Psoas muscle (tissue), 8 donors: ENCODE data around the gene TPPP3. TPM values are rescaled to one million over a fixed set of nuclear protein-coding genes. Genes with fewer than 3 reads are reported as not detected.
A peak's percentile ranks its signal among the peaks of the same experiment; 100 is the strongest.

ENCODE experiments used
- ATAC-seq, 4 donors: fragments of 200-7000 bp; cut with Tn5 transposase; one replicate each; pipeline ENCODE4 v1.9.1; 2020; ENCODE audit warnings: moderate library complexity in 3 of 4, mild to moderate bottlenecking in 2 of 4
- DNase-seq, 2 donors: peaks; one replicate each; pipeline ENCODE4 v3.0.0-alpha.2; 2020
- H3K27ac ChIP-seq: fragments of 200-600 bp; one replicate; pipeline ENCODE4 v1.8.0; 2022
- H3K27me3 ChIP-seq, 3 donors: fragments of 200-600 bp in 1 of 3; one replicate each; pipeline versions ENCODE4 v1.6.1 to v1.8.0; 2013 to 2022; ENCODE audit warnings: low read length in 2 of 3, mild to moderate bottlenecking in 2 of 3, moderate library complexity in 1 of 3; ENCODE audit not compliant: insufficient read depth in 3 of 3
- H3K36me3 ChIP-seq, 2 donors: fragments of 200-600 bp in 1 of 2; one replicate each; pipeline versions ENCODE4 v1.6.1 to v1.8.0; 2013 to 2022; ENCODE audit warnings: low read depth in 1 of 2, mild to moderate bottlenecking in 1 of 2, moderate library complexity in 1 of 2; ENCODE audit not compliant: insufficient read depth in 1 of 2
- H3K4me1 ChIP-seq: fragments of 200-600 bp; one replicate; pipeline ENCODE4 v1.8.0; 2022
- H3K4me3 ChIP-seq: fragments of 200-600 bp; one replicate; pipeline ENCODE4 v1.8.0; 2022; ENCODE audit warnings: mild to moderate bottlenecking
- H3K9me3 ChIP-seq: fragments of 200-600 bp; one replicate; pipeline ENCODE4 v1.8.0; 2022
- CTCF ChIP-seq: fragments of 200-600 bp; IDR thresholded peaks from one replicate; pipeline ENCODE4 v1.8.0; 2022; ENCODE audit warnings: antibody characterized with exemption
- WGBS, 3 donors: extraction: QIAGEN DNeasy Blood & Tissue Kit; methylation state at CpG; one replicate each; pipeline versions ENCODE4 v1.1.6 to v1.1.7; 2013; 5-methylcytosine and 5-hydroxymethylcytosine counted together
- intact Hi-C, 2 donors: fragments of 100-400 bp; cut with DNase I; formaldehyde crosslinking; loops; one replicate each; pipeline versions ENCODE4 v1.11.0 to v1.14.2; 2022
- polyA plus RNA-seq, 3 donors: library from polyadenylated mRNA; stranded (reverse); fragments of 200-250 nt; gene quantifications; one replicate each; pipeline ENCODE4 v1.2.3, GENCODE V29; 2013
- total RNA-seq, 4 donors: library from RNA; stranded (reverse); fragmentation: NEBNext Ultra II Directional in 2 of 4; extraction: Animal tissue kit (Norgen Biotek cat#: 25700) in 2 of 4; gene quantifications; one replicate each; pipeline versions ENCODE4 v1.2.1 to v1.2.4, GENCODE V29; 2021 to 2023
- donor health status: healthy with polysubstance abuse.
- donor health status: DM: no; HTN: no; CAD: no; lungs with moderate emphysema.
- donor health status: Bipolar disorder and iron deficiency.
- donor health status: healthy.
- donor health status: DM: yes; HTN: yes; CAD: no.
- donor health status: DM: no; HTN: no; CAD: no.
- donor health status: DM: no; HTN: no; CAD: no.
- donor health status: DM: yes; HTN: yes; CAD: no.

TPPP3 gene
- total and polyA plus RNA-seq, 7 donors: 5.3 to 36.4 (median 21.4) TPM

- intact Hi-C loops: no loop called here
- Histone ChIP-seq H3K4me1 (peaks cover 33% of the 10 kb centered on the region), H3K4me3 (no peak overlapping the region), H3K9me3 (no peaks in the 10 kb centered on the region), H3K36me3 (no peaks in the 10 kb centered on the region), H3K27ac (peak overlapping the region; percentile 4), H3K27me3 (peaks cover 0 to 5% (median 4%) of the 10 kb centered on the region in 3 donors)
- no peak for TF ChIP-seq CTCF
- DNase-seq: no peak
- WGBS, 3 donors: 60 to 70% (median 61%) methylated on average over 11 of the region's 11 CpGs
- ATAC-seq: no peak
Observed at GRCh38 chr16:67390816-67391423, 2.4 kb downstream of the TPPP3 start.

- intact Hi-C loops: no loop called here
- Histone ChIP-seq H3K27me3 (peaks cover 0 to 5% (median 4%) of the 10 kb centered on the region in 3 donors), H3K4me1 (peaks cover 26% of the 10 kb centered on the region), H3K4me3 (no peak overlapping the region), H3K9me3 (no peaks in the 10 kb centered on the region), H3K36me3 (no peaks in the 10 kb centered on the region), H3K27ac (peak overlapping the region; percentile 65)
- 55 to 66% (median 65%) methylated on average over 27 of the region's 27 CpGs for WGBS, 3 donors
- DNase-seq (peak; percentile 37 to 64), ATAC-seq (no peak)
- no peak for TF ChIP-seq CTCF
Observed at GRCh38 chr16:67389911-67390815, 3.1 kb downstream of the TPPP3 start.

GRCh38 chr16:67388591-67388990, 4.7 kb downstream of the TPPP3 start:
- 90 to 97% (median 92%) methylated on average over 2 of the region's 2 CpGs for WGBS, 3 donors
- peaks cover 22% of the 10 kb centered on the region for H3K4me1 ChIP-seq
- no peak overlapping the region for H3K27ac ChIP-seq

GRCh38 chr16:67388191-67388590, 5.1 kb downstream of the TPPP3 start:
- Histone ChIP-seq H3K27me3 (peaks cover 0 to 4% (median 0%) of the 10 kb centered on the region in 3 donors), H3K27ac (no peak overlapping the region), H3K4me3 (no peak overlapping the region), H3K9me3 (no peaks in the 10 kb centered on the region), H3K4me1 (peaks cover 18% of the 10 kb centered on the region), H3K36me3 (no peaks in the 10 kb centered on the region)
- DNase-seq (no peak), ATAC-seq (no peak)
- intact Hi-C loops: no loop called here
- 90 to 92% (median 90%) methylated on average over 8 of the region's 8 CpGs for WGBS, 3 donors
- no peak for TF ChIP-seq CTCF

More at GRCh38 chr16:67388591-67388990, 4.7 kb downstream of the TPPP3 start:
- ATAC-seq (no peak), DNase-seq (no peak)
- Histone ChIP-seq H3K9me3 (no peaks in the 10 kb centered on the region), H3K36me3 (no peaks in the 10 kb centered on the region), H3K27me3 (peaks cover 0 to 4% (median 0%) of the 10 kb centered on the region in 3 donors), H3K4me3 (no peak overlapping the region)
- intact Hi-C loops: no loop called here
- no peak for TF ChIP-seq CTCF
